IMR-90 (cell line): ENCODE data around the gene GRB2. TPM values are rescaled to one million over a fixed set of nuclear protein-coding genes. Genes with fewer than 3 reads are reported as not detected.

Experiments
- ATAC-seq: fragments of 200-7000 bp; cut with Tn5 transposase; 2 replicates; pipeline ENCODE4 v1.9.1; 2020; ENCODE audit warnings: low read depth, mild to moderate bottlenecking, moderate library complexity
- BruUV-seq: library from RNA; stranded (reverse); fragments of 400-500 nt; replicated peaks from 2 replicates; lab custom pipeline; 2021; lab: Mats Ljungman, UMichigan
- CTCF ChIA-PET: fragments of 300-600 bp; formaldehyde crosslinking; extraction: SDS; loops from one replicate; lab custom pipeline; 2021; ENCODE audit warnings: antibody characterized with exemption; lab: Yijun Ruan, JAX
- POLR2A ChIA-PET: fragments of 300-600 bp; sonication (Branson Sonifier 250); formaldehyde crosslinking; loops from one replicate; lab custom pipeline; 2022; ENCODE audit warnings: antibody characterized with exemption; ENCODE audit not compliant: unreplicated experiment; lab: Charles Lee
- DNase-seq: peaks from one replicate; pipeline ENCODE4 v3.0.0; 2013
- H2AFZ ChIP-seq: replicated peaks from 2 replicates; pipeline ENCODE3; 2013; ENCODE audit warnings: low read length, mild to moderate bottlenecking; ENCODE audit not compliant: poor library complexity
- H2AK5ac ChIP-seq: 2 replicates; pipeline ENCODE4 v1.6.1; 2013; ENCODE audit warnings: low read depth, low read length, inconsistent platforms
- H2AK9ac ChIP-seq: replicated peaks from 2 replicates; pipeline ENCODE3; 2013; ENCODE audit warnings: mild to moderate bottlenecking, low read depth, low read length, moderate library complexity; ENCODE audit not compliant: poor library complexity
- H2BK120ac ChIP-seq: 2 replicates; pipeline ENCODE4 v1.6.1; 2013; ENCODE audit warnings: low read depth, low read length, inconsistent platforms
- H2BK15ac ChIP-seq: 3 replicates; pipeline ENCODE4 v1.6.1; 2013; ENCODE audit warnings: low read depth, low read length, inconsistent platforms
- H2BK20ac ChIP-seq: 2 replicates; pipeline ENCODE4 v1.6.1; 2013; ENCODE audit warnings: low read depth, mild to moderate bottlenecking, inconsistent platforms, low read length, moderate library complexity
- H2BK5ac ChIP-seq: 2 replicates; pipeline ENCODE4 v1.6.1; 2013; ENCODE audit warnings: mild to moderate bottlenecking, low read depth, low read length, inconsistent platforms; ENCODE audit not compliant: poor library complexity, severe bottlenecking
- H3K14ac ChIP-seq: replicated peaks from 2 replicates; pipeline ENCODE4 v1.6.1; 2013; ENCODE audit warnings: low read depth, low read length, inconsistent platforms
- H3K18ac ChIP-seq: 2 replicates; pipeline ENCODE4 v1.6.1; 2013; ENCODE audit warnings: low read depth, low read length, control low read depth
- H3K23ac ChIP-seq: 2 replicates; pipeline ENCODE4 v1.6.1; 2013; ENCODE audit warnings: low read depth, low read length, inconsistent platforms
- H3K27ac ChIP-seq: 2 replicates; pipeline ENCODE4 v1.5.1; 2013; ENCODE audit warnings: mild to moderate bottlenecking, control low read depth, low read length; ENCODE audit not compliant: insufficient read depth
- H3K27me3 ChIP-seq: 2 replicates; pipeline ENCODE4 v1.6.1; 2013; ENCODE audit warnings: low read length; ENCODE audit not compliant: control insufficient read depth, insufficient read depth
- H3K36me3 ChIP-seq: 2 replicates; pipeline ENCODE4 v1.6.1; 2013; ENCODE audit warnings: low read length, mixed read lengths; ENCODE audit not compliant: control insufficient read depth, insufficient read depth
- H3K4ac ChIP-seq: 2 replicates; pipeline ENCODE4 v1.6.1; 2013; ENCODE audit warnings: low read depth, low read length, inconsistent platforms
- H3K4me1 ChIP-seq: 2 replicates; pipeline ENCODE4 v1.6.1; 2013; ENCODE audit warnings: low read length, mixed read lengths; ENCODE audit not compliant: control insufficient read depth, insufficient read depth
- H3K4me2 ChIP-seq: 2 replicates; pipeline ENCODE4 v1.6.1; 2013; ENCODE audit warnings: low read depth, mild to moderate bottlenecking, control low read depth, low read length, moderate library complexity
- H3K4me3 ChIP-seq: 2 replicates; pipeline ENCODE4 v1.5.1; 2013; ENCODE audit warnings: low read depth, mild to moderate bottlenecking, control low read depth, low read length, moderate library complexity; ENCODE audit not compliant: insufficient read depth
- H3K56ac ChIP-seq: 2 replicates; pipeline ENCODE4 v1.6.1; 2013; ENCODE audit warnings: low read length, inconsistent platforms; ENCODE audit not compliant: insufficient read depth; ENCODE audit errors: extremely low read depth
- H3K79me1 ChIP-seq, 2 experiments: 2 replicates each; pipeline ENCODE4 v1.6.1; 2013; ENCODE audit warnings: low read length in 2 of 2, inconsistent platforms in 1 of 2, low read depth in 1 of 2
- H3K9ac ChIP-seq: 2 replicates; pipeline ENCODE4 v1.6.1; 2013; ENCODE audit warnings: low read depth, low read length, control low read depth
- H3K9me1 ChIP-seq: 2 replicates; pipeline ENCODE4 v1.6.1; 2013; ENCODE audit warnings: low read length, inconsistent platforms; ENCODE audit not compliant: insufficient read depth
- H3K9me3 ChIP-seq: 2 replicates; pipeline ENCODE4 v1.6.1; 2013; ENCODE audit warnings: low read length; ENCODE audit not compliant: control insufficient read depth, insufficient read depth
- H4K20me1 ChIP-seq: 2 replicates; pipeline ENCODE4 v1.6.1; 2013; ENCODE audit warnings: low read length, inconsistent platforms; ENCODE audit not compliant: insufficient read depth
- H4K5ac ChIP-seq: 2 replicates; pipeline ENCODE4 v1.6.1; 2013; ENCODE audit warnings: mild to moderate bottlenecking, low read depth, low read length, control low read depth
- H4K8ac ChIP-seq, 2 experiments: 2 replicates each; pipeline ENCODE4 v1.6.1; 2013; ENCODE audit warnings: low read depth in 2 of 2, low read length in 2 of 2, control low read depth in 1 of 2, inconsistent platforms in 1 of 2
- H4K91ac ChIP-seq: 2 replicates; pipeline ENCODE4 v1.6.1; 2013; ENCODE audit warnings: low read depth, low read length, inconsistent platforms; ENCODE audit not compliant: insufficient read depth
- BHLHE40 ChIP-seq: fragments of 150-350 bp; IDR thresholded peaks from 2 replicates; pipeline ENCODE4 v1.6.1; 2016; ENCODE audit warnings: mild to moderate bottlenecking, low read depth, low read length
- CEBPB ChIP-seq: IDR thresholded peaks from 2 replicates; pipeline ENCODE4 v1.6.1; 2012; ENCODE audit warnings: low read depth, low read length, improper control_type of control experiment
- CHD1 ChIP-seq: IDR thresholded peaks from 2 replicates; pipeline ENCODE4 v1.6.1; 2012; ENCODE audit warnings: low read depth, low read length, improper control_type of control experiment
- FOS ChIP-seq: fragments of 150-350 bp; IDR thresholded peaks from 2 replicates; pipeline ENCODE4 v1.6.1; 2016; ENCODE audit warnings: low read depth, low read length
- MAFK ChIP-seq: IDR thresholded peaks from 2 replicates; pipeline ENCODE4 v1.6.1; 2012; ENCODE audit warnings: low read depth, low read length, improper control_type of control experiment
- MAZ ChIP-seq: IDR thresholded peaks from 2 replicates; pipeline ENCODE4 v1.6.1; 2012; ENCODE audit warnings: low read depth, mild to moderate bottlenecking, low read length, improper control_type of control experiment, moderate library complexity, borderline replicate concordance
- MXI1 ChIP-seq: IDR thresholded peaks from 2 replicates; pipeline ENCODE4 v1.6.1; 2012; ENCODE audit warnings: low read depth, mild to moderate bottlenecking, low read length, moderate library complexity, borderline replicate concordance
- NFE2L2 ChIP-seq: fragments of 150-350 bp; IDR thresholded peaks from 2 replicates; pipeline ENCODE4 v1.6.1; 2016; ENCODE audit warnings: low read depth, mild to moderate bottlenecking, low read length
- POLR2A ChIP-seq: IDR thresholded peaks from 2 replicates; pipeline ENCODE4 v1.6.1; 2012; ENCODE audit warnings: mild to moderate bottlenecking, low read depth, low read length
- RAD21 ChIP-seq: IDR thresholded peaks from 2 replicates; pipeline ENCODE4 v1.6.1; 2012; ENCODE audit warnings: low read length, improper control_type of control experiment
- RCOR1 ChIP-seq: IDR thresholded peaks from 2 replicates; pipeline ENCODE4 v1.6.1; 2012; ENCODE audit warnings: mild to moderate bottlenecking, low read length, improper control_type of control experiment; ENCODE audit not compliant: insufficient replicate concordance
- RFX5 ChIP-seq: IDR thresholded peaks from 2 replicates; pipeline ENCODE4 v1.8.0; 2012; ENCODE audit warnings: low read depth, mild to moderate bottlenecking, low read length, moderate library complexity
- SMC3 ChIP-seq: fragments of 150-350 bp; IDR thresholded peaks from 2 replicates; pipeline ENCODE4 v1.6.1; 2016; ENCODE audit warnings: low read depth, mild to moderate bottlenecking, antibody characterized with exemption, low read length, moderate library complexity
- WGBS, 2 experiments: methylation state at CpG; one replicate each; pipeline versions ENCODE4 v1.1.5 to v1.1.7; 2013; ENCODE audit warnings: missing lambda C conversion rate in 2 of 2; ENCODE audit not compliant: insufficient read length in 1 of 2; ENCODE audit errors: extremely low coverage in 2 of 2; 5-methylcytosine and 5-hydroxymethylcytosine counted together
- dilution Hi-C: fragments of 300-500 bp; cut with HindIII; formaldehyde crosslinking; loops from one replicate; pipeline ENCODE4 v1.14.3; 2018; ENCODE audit warnings: low sequenced_read_pairs; ENCODE audit not compliant: unreplicated experiment
- in situ Hi-C: fragments of 300-500 bp; cut with MboI; formaldehyde crosslinking; loops from 3 replicates; pipeline ENCODE4 v1.14.3; 2019; ENCODE audit warnings: low sequenced_read_pairs, inconsistent platforms, mixed read lengths
- intact Hi-C: fragments of 100-400 bp; cut with micrococcal nuclease; formaldehyde crosslinking; loops from 2 replicates; pipeline ENCODE4 v1.10.0; 2022
- polyA plus RNA-seq, 3 experiments: library from polyadenylated mRNA; depleted of rRNA; stranded (reverse); fragments of >200 nt; gene quantifications; 2 replicates each; pipeline ENCODE4 v1.2.3, GENCODE V29; 2012; ENCODE audit warnings: low replicate concordance in 1 of 3
- total RNA-seq: library from RNA; depleted of rRNA; stranded (reverse); fragments of >200 nt; gene quantifications from 2 replicates; pipeline ENCODE4 v1.2.3, GENCODE V29; 2012
- TF ChIP-seq, protein P1 (sequence below): fragments of 150-350 bp; IDR thresholded peaks from 2 replicates; pipeline ENCODE4 v1.6.1; 2016; ENCODE audit warnings: low read depth, mild to moderate bottlenecking, low read length, moderate library complexity, borderline replicate concordance
- TF ChIP-seq, protein P2 (sequence below): fragments of 150-350 bp; IDR thresholded peaks from 2 replicates; pipeline ENCODE4 v1.6.1; 2017; ENCODE audit warnings: mild to moderate bottlenecking, antibody characterized with exemption, low read length, low read depth
- TF ChIP-seq, protein P3 (sequence below): conservative IDR thresholded peaks from 2 replicates; pipeline ENCODE4 v1.5.1; 2012; ENCODE audit warnings: mild to moderate bottlenecking, low read depth, low read length, improper control_type of control experiment

The GRB2 gene
- total and polyA plus RNA-seq, 2 of the 4 experiments (the other 2 are of a cell fraction) = 49.3 to 62.1 TPM

DNA sequence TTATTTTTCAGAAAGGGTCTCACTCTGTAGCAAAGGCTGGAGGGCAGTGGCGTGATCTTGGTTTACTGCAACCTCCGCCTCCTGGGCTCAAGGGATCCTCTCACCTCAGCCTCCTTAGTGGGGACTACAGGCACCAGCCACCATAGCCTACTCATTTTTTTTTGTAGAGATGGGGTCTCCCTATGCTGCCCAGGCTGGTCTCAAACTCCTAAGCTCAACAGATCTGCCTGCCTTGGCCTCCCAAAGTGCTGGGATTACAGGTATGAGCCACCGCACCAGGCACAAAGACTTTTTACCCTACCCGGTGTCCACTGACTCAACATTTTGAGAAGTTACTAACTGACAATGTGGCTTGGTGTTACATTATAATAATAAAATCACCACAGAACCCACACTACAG, 7.2 kb downstream of the GRB2 start:
- H3K9me3 ChIP-seq = no peaks in the 10 kb centered on the region
- no CpG with 5 or more reads among the region's 4 CpGs for WGBS, 2 experiments
- H3K9me1 ChIP-seq = no peaks in the 10 kb centered on the region
- no peaks in the 10 kb centered on the region; the same call in 1 of the 2 replicates for H3K36me3 ChIP-seq
- TF ChIP-seq NFE2L2 (no peak), RCOR1 (no peak), RAD21 (no peak), FOS (no peak), POLR2A (no peak), BHLHE40 (no peak), MXI1 (no peak), MAZ (no peak), MAFK (no peak), CEBPB (no peak), RFX5 (no peak), CHD1 (no peak), SMC3 (no peak)
- TF ChIP-seq, protein P1, sequence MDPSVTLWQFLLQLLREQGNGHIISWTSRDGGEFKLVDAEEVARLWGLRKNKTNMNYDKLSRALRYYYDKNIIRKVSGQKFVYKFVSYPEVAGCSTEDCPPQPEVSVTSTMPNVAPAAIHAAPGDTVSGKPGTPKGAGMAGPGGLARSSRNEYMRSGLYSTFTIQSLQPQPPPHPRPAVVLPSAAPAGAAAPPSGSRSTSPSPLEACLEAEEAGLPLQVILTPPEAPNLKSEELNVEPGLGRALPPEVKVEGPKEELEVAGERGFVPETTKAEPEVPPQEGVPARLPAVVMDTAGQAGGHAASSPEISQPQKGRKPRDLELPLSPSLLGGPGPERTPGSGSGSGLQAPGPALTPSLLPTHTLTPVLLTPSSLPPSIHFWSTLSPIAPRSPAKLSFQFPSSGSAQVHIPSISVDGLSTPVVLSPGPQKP = no peak
- TF ChIP-seq, protein P2, sequence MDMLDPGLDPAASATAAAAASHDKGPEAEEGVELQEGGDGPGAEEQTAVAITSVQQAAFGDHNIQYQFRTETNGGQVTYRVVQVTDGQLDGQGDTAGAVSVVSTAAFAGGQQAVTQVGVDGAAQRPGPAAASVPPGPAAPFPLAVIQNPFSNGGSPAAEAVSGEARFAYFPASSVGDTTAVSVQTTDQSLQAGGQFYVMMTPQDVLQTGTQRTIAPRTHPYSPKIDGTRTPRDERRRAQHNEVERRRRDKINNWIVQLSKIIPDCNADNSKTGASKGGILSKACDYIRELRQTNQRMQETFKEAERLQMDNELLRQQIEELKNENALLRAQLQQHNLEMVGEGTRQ = no peak
- TF ChIP-seq, protein P3, sequence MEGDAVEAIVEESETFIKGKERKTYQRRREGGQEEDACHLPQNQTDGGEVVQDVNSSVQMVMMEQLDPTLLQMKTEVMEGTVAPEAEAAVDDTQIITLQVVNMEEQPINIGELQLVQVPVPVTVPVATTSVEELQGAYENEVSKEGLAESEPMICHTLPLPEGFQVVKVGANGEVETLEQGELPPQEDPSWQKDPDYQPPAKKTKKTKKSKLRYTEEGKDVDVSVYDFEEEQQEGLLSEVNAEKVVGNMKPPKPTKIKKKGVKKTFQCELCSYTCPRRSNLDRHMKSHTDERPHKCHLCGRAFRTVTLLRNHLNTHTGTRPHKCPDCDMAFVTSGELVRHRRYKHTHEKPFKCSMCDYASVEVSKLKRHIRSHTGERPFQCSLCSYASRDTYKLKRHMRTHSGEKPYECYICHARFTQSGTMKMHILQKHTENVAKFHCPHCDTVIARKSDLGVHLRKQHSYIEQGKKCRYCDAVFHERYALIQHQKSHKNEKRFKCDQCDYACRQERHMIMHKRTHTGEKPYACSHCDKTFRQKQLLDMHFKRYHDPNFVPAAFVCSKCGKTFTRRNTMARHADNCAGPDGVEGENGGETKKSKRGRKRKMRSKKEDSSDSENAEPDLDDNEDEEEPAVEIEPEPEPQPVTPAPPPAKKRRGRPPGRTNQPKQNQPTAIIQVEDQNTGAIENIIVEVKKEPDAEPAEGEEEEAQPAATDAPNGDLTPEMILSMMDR = no peak
- no peak overlapping the region for H3K56ac ChIP-seq
- H3K4ac ChIP-seq = no peak overlapping the region
- ChIA-PET POLR2A (interaction anchor here (0.7 kb wide), 1 partner anchor 48 kb away, joined by 3 read pairs; no protein-coding TSS in a partner anchor), CTCF (no interaction called here)
- no peak overlapping the region for H2BK15ac ChIP-seq
- H2AK9ac ChIP-seq = no peak overlapping the region
- no peak overlapping the region for H3K23ac ChIP-seq
- no peak overlapping the region for H2BK20ac ChIP-seq
- H3K4me3 ChIP-seq = no peak overlapping the region
- no peak overlapping the region for H3K18ac ChIP-seq
- no peak overlapping the region for H2BK5ac ChIP-seq
- no peak overlapping the region for H3K4me2 ChIP-seq
- no peak for DNase-seq
- no peak overlapping the region for H3K27ac ChIP-seq
- no peak overlapping the region for H4K91ac ChIP-seq
- peaks cover 61% of the 10 kb centered on the region for H4K20me1 ChIP-seq
- no peak overlapping the region for H2AK5ac ChIP-seq
- H3K79me1 ChIP-seq = peaks cover 3 to 62% of the 10 kb centered on the region in 2 experiments; a peak in 3 of 4 replicates
- dilution Hi-C loops (no loop called here), intact Hi-C loops (no loop called here), in situ Hi-C loops (no loop called here)
- H4K8ac ChIP-seq = no peak overlapping the region
- H2AFZ ChIP-seq = no peak overlapping the region
- no peaks in the 10 kb centered on the region for H3K27me3 ChIP-seq
- H4K5ac ChIP-seq = no peak overlapping the region
- H3K14ac ChIP-seq = no peak overlapping the region
- no peak for ATAC-seq
- no peak overlapping the region for H3K9ac ChIP-seq
- no peak overlapping the region for H2BK120ac ChIP-seq
- H3K4me1 ChIP-seq = no peaks in the 10 kb centered on the region; the same call in 1 of the 2 replicates
- BruUV-seq = no TSS peak
